Measurements from ENCODE around the gene DCAF7.

DNA sequence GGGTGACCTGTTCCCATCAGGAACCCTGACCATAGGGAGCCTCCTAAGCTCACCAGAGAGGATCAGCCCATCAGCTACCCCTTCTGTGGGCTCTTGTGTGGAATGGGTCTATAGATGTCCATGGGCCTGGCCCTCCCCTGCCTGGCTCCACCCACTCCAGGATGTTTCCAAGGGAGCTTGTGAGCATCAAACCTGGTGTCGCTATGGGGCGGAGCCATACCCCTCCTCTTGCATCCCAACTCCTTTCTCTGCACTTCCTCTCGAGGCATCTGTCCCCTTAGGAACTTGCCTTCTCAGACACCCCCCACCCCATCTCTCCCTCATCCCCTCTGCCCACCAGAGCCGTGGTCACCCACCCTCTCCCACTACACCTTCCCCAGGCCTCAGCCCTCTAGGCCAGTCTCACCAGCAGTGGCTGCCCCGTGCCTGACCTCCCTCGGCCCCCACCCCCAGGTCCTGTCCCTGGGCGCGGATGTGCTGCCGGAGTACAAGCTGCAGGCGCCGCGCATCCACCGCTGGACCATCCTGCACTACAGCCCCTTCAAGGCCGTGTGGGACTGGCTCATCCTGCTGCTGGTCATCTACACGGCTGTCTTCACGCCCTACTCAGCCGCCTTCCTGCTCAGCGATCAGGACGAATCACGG lies 16.7 kb upstream of the DCAF7 start:
- TF ChIP-seq YY1 (IDR thresholded peaks at IDR 0.05; ENCODE audit: insufficient read depth, insufficient read length) (no peak), SUZ12 (IDR thresholded peaks at IDR 0.05; ENCODE audit: extremely low read depth, insufficient read depth, insufficient read length) (no peak)

Data from NT2/D1 (cell line).